GM06990 (cell line): ENCODE results near the gene SPRED3.
"Not testable (repeated sequence)": the region's sequence is repeated elsewhere in the genome, so short reads cannot be mapped to it uniquely, and the experiment has no call there.

Experiments
- DNase-seq: peaks from one replicate; pipeline ENCODE4 v3.0.0-alpha.2; 2011; ENCODE audit not compliant: insufficient read length; ENCODE audit errors: extremely low read depth
- H3K27me3 ChIP-seq: replicated peaks from 2 replicates; pipeline ENCODE4 v1.6.0; 2011; ENCODE audit warnings: low read length; ENCODE audit not compliant: control insufficient read depth, insufficient read depth
- H3K36me3 ChIP-seq: 2 replicates; pipeline ENCODE4 v1.5.1; 2011; ENCODE audit warnings: low read length; ENCODE audit not compliant: control insufficient read depth, insufficient read depth
- H3K4me3 ChIP-seq: replicated peaks from 2 replicates; pipeline ENCODE4 v1.5.1; 2011; ENCODE audit warnings: low read depth, mild to moderate bottlenecking, control low read depth, low read length
- TF ChIP-seq, protein P1 (sequence below): IDR thresholded peaks from 2 replicates; pipeline ENCODE4 v1.5.1; 2011; ENCODE audit warnings: low read length, control low read depth, mild to moderate bottlenecking, inconsistent platforms; ENCODE audit not compliant: insufficient read depth, poor library complexity, severe bottlenecking

The SPRED3 gene

DNA sequence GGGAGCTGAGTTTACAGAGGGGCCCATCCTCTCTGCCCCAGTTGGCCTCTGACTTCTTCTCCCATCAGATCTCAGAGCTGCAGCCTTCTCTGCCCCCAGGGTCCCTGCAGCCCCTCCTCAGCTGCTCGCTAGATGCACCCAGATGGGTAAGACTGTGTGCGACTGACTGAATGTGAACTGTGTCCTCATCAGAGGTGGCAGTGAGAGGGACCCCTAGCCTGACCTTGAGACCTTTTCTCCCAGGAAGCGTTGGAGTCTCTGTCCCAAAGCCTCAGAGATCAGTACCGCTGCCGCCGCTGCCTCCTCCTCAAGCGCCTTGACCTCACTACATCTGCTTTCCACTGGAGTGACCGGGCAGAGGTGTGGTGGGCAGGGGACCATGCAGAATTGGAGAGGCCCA, 16.8 kb downstream of the SPRED3 start:
- no peaks in the 10 kb centered on the region for H3K27me3 ChIP-seq
- no peak overlapping the region for H3K4me3 ChIP-seq
- no peak for DNase-seq
- peaks cover 3% of the 10 kb centered on the region for H3K36me3 ChIP-seq
- TF ChIP-seq, protein P1, sequence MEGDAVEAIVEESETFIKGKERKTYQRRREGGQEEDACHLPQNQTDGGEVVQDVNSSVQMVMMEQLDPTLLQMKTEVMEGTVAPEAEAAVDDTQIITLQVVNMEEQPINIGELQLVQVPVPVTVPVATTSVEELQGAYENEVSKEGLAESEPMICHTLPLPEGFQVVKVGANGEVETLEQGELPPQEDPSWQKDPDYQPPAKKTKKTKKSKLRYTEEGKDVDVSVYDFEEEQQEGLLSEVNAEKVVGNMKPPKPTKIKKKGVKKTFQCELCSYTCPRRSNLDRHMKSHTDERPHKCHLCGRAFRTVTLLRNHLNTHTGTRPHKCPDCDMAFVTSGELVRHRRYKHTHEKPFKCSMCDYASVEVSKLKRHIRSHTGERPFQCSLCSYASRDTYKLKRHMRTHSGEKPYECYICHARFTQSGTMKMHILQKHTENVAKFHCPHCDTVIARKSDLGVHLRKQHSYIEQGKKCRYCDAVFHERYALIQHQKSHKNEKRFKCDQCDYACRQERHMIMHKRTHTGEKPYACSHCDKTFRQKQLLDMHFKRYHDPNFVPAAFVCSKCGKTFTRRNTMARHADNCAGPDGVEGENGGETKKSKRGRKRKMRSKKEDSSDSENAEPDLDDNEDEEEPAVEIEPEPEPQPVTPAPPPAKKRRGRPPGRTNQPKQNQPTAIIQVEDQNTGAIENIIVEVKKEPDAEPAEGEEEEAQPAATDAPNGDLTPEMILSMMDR: no peak

DNA sequence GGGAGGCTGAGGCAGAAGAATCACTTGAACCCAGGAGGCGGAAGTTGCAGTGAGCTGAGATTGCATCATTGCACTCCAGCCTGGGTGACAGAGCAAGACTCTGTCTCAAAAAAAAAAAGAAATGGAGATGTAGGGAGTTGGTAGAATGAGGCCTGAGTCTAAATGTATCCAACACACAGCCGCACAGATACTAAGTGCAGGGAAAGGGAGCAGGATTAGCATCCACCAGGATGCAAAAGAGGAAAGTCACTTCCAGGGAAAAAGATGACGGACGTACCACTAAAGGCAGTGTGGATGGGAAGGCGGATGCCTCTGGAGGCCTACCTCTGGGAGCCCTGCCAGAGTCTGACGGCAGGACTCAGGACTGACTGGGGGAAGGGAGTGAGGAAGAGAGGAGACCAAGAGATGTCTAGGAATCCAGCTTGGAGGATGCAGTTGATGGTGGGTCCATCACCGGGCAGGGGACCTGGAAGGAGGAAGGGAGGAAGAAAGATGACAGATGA, 21.2 kb downstream of the SPRED3 start:
- TF ChIP-seq, protein P1: no peak
- peaks cover 3% of the 10 kb centered on the region for H3K36me3 ChIP-seq
- no peaks in the 10 kb centered on the region for H3K27me3 ChIP-seq
- no peak for DNase-seq
- H3K4me3 ChIP-seq: no peak overlapping the region

DNA sequence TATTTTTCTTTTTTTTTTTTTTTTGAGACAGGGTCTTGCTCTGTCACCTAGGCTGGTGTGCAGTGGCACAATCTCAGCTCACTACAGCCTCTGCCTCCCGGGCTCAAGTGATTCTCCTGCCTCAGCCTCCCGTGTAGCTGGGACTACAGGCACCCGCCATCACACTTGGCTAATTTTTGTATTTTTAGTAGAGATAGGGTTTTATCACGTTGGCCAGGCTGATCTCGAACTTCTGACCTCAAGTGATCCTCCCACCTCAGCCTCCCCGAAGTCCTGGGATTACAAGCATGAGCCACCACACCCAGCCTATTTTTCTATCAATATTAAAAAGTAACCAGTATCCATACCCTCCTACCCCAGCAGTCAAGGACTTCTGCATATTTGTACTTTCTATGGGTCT, 21.9 kb downstream of the SPRED3 start:
- not testable (repeated sequence) for DNase-seq, H3K4me3 ChIP-seq, H3K36me3 ChIP-seq, H3K27me3 ChIP-seq

DNA sequence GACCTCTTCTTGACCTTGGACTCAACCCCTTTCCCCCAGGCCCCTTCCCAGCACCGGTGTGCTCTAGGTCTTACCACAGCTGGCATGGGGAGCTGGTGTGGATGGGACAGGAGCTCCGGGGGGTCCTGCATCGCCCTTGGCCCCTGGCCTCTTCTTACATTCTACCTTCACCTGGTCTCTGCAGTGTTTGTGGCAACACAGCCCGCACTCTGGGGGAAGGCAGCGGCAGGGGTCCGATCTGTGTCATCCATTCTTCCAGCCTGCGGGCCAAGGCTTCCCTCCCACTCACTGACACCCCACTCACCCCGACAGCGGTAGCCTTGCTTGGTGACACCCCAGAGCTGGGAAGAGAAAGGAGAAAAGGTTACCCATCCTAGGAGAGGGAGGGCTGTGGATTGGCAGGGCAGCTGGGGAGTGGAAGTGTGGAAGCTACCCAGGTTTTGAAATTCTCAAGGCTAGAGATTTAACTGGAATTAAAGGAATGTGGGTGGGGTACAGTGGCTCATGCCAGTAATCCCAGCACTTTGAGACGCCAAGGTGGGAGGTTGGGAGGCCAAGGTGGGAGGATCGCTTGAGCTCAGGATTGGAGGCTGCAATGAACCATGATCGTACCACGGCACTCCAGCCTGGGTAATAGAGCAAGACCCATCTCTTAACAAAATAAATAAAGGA, 22.7 kb downstream of the SPRED3 start:
- DNase-seq: no peak
- Histone ChIP-seq H3K4me3 (no peak overlapping the region), H3K36me3 (peaks cover 3% of the 10 kb centered on the region), H3K27me3 (no peaks in the 10 kb centered on the region)
- TF ChIP-seq, protein P1: no peak

DNA sequence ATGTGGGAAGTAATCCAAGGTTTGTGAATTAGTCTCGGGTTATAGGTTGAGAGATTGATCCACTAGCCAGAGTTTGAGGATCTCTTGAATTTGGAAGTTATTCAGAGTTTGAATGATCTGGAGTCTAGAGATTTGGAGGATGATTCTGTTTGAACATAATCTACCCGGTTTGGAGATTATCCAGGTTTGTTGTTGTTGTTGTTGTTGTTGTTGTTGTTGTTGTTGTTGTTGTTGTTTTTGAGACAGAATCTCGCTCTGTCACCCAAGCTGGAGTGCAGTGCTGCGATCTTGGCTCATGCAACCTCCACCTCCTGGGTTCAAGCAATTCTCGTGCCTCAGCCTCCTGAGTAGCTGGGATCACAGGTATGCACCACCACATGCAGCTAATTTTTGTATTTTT, 23.4 kb downstream of the SPRED3 start:
- H3K36me3 ChIP-seq, H3K4me3 ChIP-seq, H3K27me3 ChIP-seq, DNase-seq: not testable (repeated sequence)

DNA sequence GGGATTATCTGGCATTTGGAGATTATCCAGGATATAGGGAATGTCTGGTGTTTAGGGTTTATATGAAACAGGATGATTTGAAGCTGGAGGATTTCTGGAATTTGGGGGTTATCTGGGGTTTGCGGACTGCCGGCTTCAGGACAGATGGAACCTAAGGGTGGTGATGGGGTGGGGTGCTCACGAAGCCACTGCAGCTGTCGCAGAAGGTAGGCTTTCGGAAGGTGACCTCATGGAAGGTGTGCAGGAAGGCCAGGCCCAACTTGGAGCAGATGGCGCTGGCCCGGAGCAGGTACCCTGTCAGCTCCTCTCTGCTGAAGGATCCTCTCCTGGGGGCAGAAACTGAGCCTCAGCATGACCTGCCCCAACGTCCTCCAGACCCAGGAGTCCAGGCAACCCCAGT, 24.0 kb downstream of the SPRED3 start:
- no peak for DNase-seq
- Histone ChIP-seq H3K27me3 (no peaks in the 10 kb centered on the region), H3K4me3 (no peak overlapping the region), H3K36me3 (no peaks in the 10 kb centered on the region)
- TF ChIP-seq, protein P1: no peak

DNA sequence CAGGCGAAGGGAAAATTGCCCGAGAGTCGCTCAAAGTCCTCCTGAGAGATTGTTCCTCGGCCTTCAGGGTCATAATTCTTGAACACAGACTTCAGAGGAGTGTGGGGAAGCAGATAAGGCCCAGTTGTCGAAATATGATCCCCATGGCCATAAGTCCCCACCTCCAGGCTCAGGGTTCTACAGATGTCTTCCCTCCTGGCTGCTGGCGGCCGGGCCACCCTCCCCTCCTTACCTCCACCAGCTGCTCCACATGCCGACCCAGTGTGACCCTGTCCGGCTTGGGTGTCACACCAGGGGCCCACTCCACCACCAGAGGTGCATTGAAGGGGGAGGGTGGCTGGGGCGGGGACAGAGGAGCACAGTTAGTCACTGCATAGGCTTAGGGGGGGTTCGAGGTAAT, 24.5 kb downstream of the SPRED3 start:
- Histone ChIP-seq H3K36me3 (no peaks in the 10 kb centered on the region), H3K4me3 (no peak overlapping the region), H3K27me3 (no peaks in the 10 kb centered on the region)
- DNase-seq: no peak
- TF ChIP-seq, protein P1: no peak
